HCT116 (cell line): ENCODE results near the gene TNFRSF8. TPM values are rescaled to one million over a fixed set of nuclear protein-coding genes. Genes with fewer than 3 reads are reported as not detected.

Experiments
- ATAC-seq: fragments of 200-7000 bp; cut with Tn5 transposase; 2 replicates; pipeline ENCODE4 v1.9.1; 2020; ENCODE audit warnings: mild to moderate bottlenecking, moderate library complexity
- BruUV-seq: library from RNA; stranded (reverse); fragments of 400-500 nt; replicated peaks from 2 replicates; lab custom pipeline; 2021; lab: Mats Ljungman, UMichigan
- CTCF ChIA-PET: fragments of 300-600 bp; sonication (Branson Sonifier 250); formaldehyde crosslinking; loops from one replicate; lab custom pipeline; 2021; ENCODE audit warnings: antibody characterized with exemption; lab: Charles Lee
- POLR2A ChIA-PET: fragments of 300-600, 350-600 bp; sonication (Branson Sonifier 250); formaldehyde crosslinking; loops from one replicate; lab custom pipeline; 2021; ENCODE audit warnings: antibody characterized with exemption; lab: Charles Lee
- RAD21 ChIA-PET, 2 experiments: fragments of 300-600 bp; sonication (Branson Sonifier 250); formaldehyde crosslinking; loops; one replicate each; lab custom pipeline; 2023; ENCODE audit warnings: low total read pairs in 2 of 2; ENCODE audit not compliant: uncharacterized antibody in 2 of 2, unreplicated experiment in 2 of 2, low non-redundant PET in 1 of 2; lab: Charles Lee
- DNase-seq: peaks from one replicate; pipeline ENCODE4 v3.0.0-alpha.2; 2010; ENCODE audit warnings: low read depth, low spot score
- H2AFZ ChIP-seq: fragments of 200-600 bp; shearing (Covaris generic), sonication (generic); 2 replicates; pipeline ENCODE4 v1.6.1; 2017; ENCODE audit warnings: low read depth, mixed run types, mixed read lengths, antibody characterized with exemption, low read length; ENCODE audit not compliant: poor library complexity, severe bottlenecking
- H3K27ac ChIP-seq: 2 replicates; pipeline ENCODE4 v1.5.1; 2012; ENCODE audit warnings: low read depth, low read length
- H3K27me3 ChIP-seq: fragments of 200-600 bp; sonication (generic); 2 replicates; pipeline ENCODE4 v1.6.1; 2016; ENCODE audit warnings: mixed run types, low read length, mixed read lengths; ENCODE audit not compliant: insufficient read depth
- H3K36me3 ChIP-seq, 2 experiments: fragments of 200-500 bp in 1 of 2; fragments of 200-600 bp in 1 of 2; sonication (Bioruptor generic) in 1 of 2; sonication (generic) in 1 of 2; 2 replicates each; pipeline versions ENCODE4 v1.5.1 to v1.6.1; 2014 to 2016; ENCODE audit warnings: low read length in 2 of 2, inconsistent platforms in 1 of 2, mixed read lengths in 1 of 2, mixed run types in 1 of 2; ENCODE audit not compliant: insufficient read depth in 2 of 2, control insufficient read depth in 1 of 2
- H3K4me1 ChIP-seq, 2 experiments: fragments of 200-600 bp in 1 of 2; sonication (generic) in 1 of 2; 2 replicates each; pipeline versions ENCODE4 v1.5.1 to v1.6.1; 2012 to 2017; ENCODE audit warnings: low read length in 2 of 2, inconsistent platforms in 1 of 2, mild to moderate bottlenecking in 1 of 2, mixed read lengths in 1 of 2, mixed run types in 1 of 2, moderate library complexity in 1 of 2; ENCODE audit not compliant: insufficient read depth in 2 of 2, control insufficient read depth in 1 of 2
- H3K4me2 ChIP-seq: fragments of 200-600 bp; sonication (generic); 2 replicates; pipeline ENCODE4 v1.6.1; 2017; ENCODE audit warnings: mixed run types, low read length, mixed read lengths
- H3K4me3 ChIP-seq, 2 experiments: fragments of 200-600 bp in 1 of 2; sonication (generic) in 1 of 2; replicated peaks in 1 of 2; 2 replicates each; pipeline ENCODE4 v1.5.1; 2011 to 2016; ENCODE audit warnings: low read length in 2 of 2, control low read depth in 1 of 2, low read depth in 1 of 2, mild to moderate bottlenecking in 1 of 2, mixed read lengths in 1 of 2, mixed run types in 1 of 2
- H3K79me2 ChIP-seq: fragments of 200-600 bp; sonication (generic); 2 replicates; pipeline ENCODE4 v1.6.1; 2017; ENCODE audit warnings: mild to moderate bottlenecking, mixed run types, low read length, moderate library complexity, mixed read lengths; ENCODE audit not compliant: insufficient read depth
- H3K9ac ChIP-seq: fragments of 200-600 bp; sonication (generic); 2 replicates; pipeline ENCODE4 v1.6.1; 2016; ENCODE audit warnings: low read length, mixed read lengths
- H3K9me2 ChIP-seq: fragments of 200-600 bp; sonication (generic), shearing (Covaris generic); 2 replicates; pipeline ENCODE4 v1.6.1; 2017; ENCODE audit warnings: mixed run types, mild to moderate bottlenecking, moderate library complexity; ENCODE audit not compliant: insufficient read depth
- H3K9me3 ChIP-seq, 2 experiments: fragments of 200-500 bp in 1 of 2; fragments of 200-600 bp in 1 of 2; sonication (Bioruptor generic) in 1 of 2; sonication (generic) in 1 of 2; 2 replicates each; pipeline ENCODE4 v1.6.1; 2014 to 2017; ENCODE audit warnings: low read length in 2 of 2, mixed read lengths in 2 of 2, inconsistent platforms in 1 of 2, low read depth in 1 of 2, mild to moderate bottlenecking in 1 of 2, mixed run types in 1 of 2, moderate library complexity in 1 of 2; ENCODE audit not compliant: control insufficient read depth in 1 of 2, insufficient read depth in 1 of 2
- H4K20me1 ChIP-seq: fragments of 200-600 bp; sonication (generic), shearing (Covaris generic); 2 replicates; pipeline ENCODE4 v1.6.1; 2017; ENCODE audit warnings: mixed run types, mild to moderate bottlenecking, moderate library complexity; ENCODE audit not compliant: insufficient read depth
- CBX3 ChIP-seq: IDR thresholded peaks from 2 replicates; pipeline ENCODE4 v1.6.1; 2012; ENCODE audit warnings: low read depth
- CEBPB ChIP-seq: IDR thresholded peaks from 2 replicates; pipeline ENCODE4 v1.6.1; 2012; ENCODE audit warnings: low read depth
- EGR1 ChIP-seq: IDR thresholded peaks from 2 replicates; pipeline ENCODE4 v1.6.1; 2012; ENCODE audit warnings: low read depth
- EZH2 ChIP-seq: fragments of 200-600 bp; sonication (generic); IDR thresholded peaks from 2 replicates; pipeline ENCODE4 v1.6.1; 2017; ENCODE audit warnings: antibody characterized with exemption, mixed run types
- JUND ChIP-seq: IDR thresholded peaks from 2 replicates; pipeline ENCODE4 v1.6.1; 2012
- POLR2A ChIP-seq: IDR thresholded peaks from 2 replicates; pipeline ENCODE4 v1.7.0; 2011; ENCODE audit warnings: borderline replicate concordance; ENCODE audit not compliant: insufficient read depth, insufficient read length; ENCODE audit errors: extremely low read depth
- SRF ChIP-seq: IDR thresholded peaks from 2 replicates; pipeline ENCODE4 v1.6.1; 2012; ENCODE audit warnings: low read depth
- TCF7L2 ChIP-seq: IDR thresholded peaks from 2 replicates; pipeline ENCODE4 v1.7.0; 2011; ENCODE audit warnings: borderline replicate concordance, inconsistent platforms; ENCODE audit not compliant: insufficient read depth, insufficient read length; ENCODE audit errors: extremely low read depth
- ZFX ChIP-seq: fragments of 450-650 bp; IDR thresholded peaks from 2 replicates; pipeline ENCODE4 v1.6.1; 2017
- ZNF274 ChIP-seq: fragments of 200-500 bp; sonication (Bioruptor generic); IDR thresholded peaks from 2 replicates; pipeline ENCODE4 v1.6.1; 2014; ENCODE audit warnings: mild to moderate bottlenecking, low read depth, low read length, inconsistent platforms
- intact Hi-C: fragments of 100-400 bp; cut with micrococcal nuclease; formaldehyde crosslinking; loops from 2 replicates; pipeline ENCODE4 v1.10.0; 2022
- total RNA-seq: library from RNA; stranded (reverse); gene quantifications from one replicate; pipeline ENCODE4 v1.2.1, GENCODE V29; 2021; ENCODE audit not compliant: unreplicated experiment
- TF ChIP-seq, protein P1 (sequence below): IDR thresholded peaks from 2 replicates; pipeline ENCODE4 v1.6.1; 2012; ENCODE audit warnings: low read depth
- TF ChIP-seq, protein P2 (sequence below): IDR thresholded peaks from 2 replicates; pipeline ENCODE4 v1.6.1; 2012
- TF ChIP-seq, protein P3 (sequence below): IDR thresholded peaks from 2 replicates; pipeline ENCODE4 v1.6.1; 2011; ENCODE audit warnings: mild to moderate bottlenecking, low read length, moderate library complexity; ENCODE audit not compliant: insufficient replicate concordance; ENCODE audit errors: extremely low read depth

Gene TNFRSF8
- total RNA-seq, 1 experiment from 2014 or later: 0.17 TPM

DNA sequence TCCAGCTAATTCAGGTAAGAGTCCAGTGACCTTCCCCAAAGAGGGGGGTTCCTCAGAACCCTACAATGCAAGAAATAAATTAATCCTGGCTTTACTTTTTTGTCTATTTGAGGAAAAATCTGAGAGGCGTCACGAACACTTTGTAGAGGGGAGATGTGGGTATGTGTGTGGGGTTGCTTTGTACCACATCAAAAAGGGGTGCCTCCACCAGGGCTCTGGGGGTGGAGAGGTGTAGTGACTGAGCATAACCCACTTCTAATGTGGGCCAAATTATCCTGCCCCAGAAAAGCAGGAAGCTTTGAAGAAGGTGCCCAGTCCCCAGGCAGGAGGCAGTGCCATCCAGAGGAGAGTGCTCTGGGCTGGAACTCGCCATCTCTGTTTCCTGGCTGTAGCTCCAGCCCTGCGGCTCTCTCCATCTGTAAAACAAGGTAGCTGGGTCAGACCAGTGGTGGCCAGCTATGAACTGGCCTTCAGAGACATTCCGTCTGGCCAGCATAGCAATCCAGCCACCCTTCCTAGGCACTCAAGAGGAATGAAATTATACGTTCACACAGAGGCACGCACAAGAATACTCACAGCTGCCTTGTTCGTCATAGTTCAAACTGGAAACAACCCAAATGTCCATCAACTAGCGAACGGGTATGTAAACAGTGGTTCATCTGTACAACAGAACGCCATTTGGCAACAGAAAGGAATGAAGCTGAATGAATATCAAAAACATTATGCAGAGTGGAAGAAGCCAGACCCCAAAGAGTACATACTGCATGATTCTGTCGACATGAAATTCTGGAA is 58.3 kb downstream of the TNFRSF8 start (continued):
- TF ChIP-seq, protein P1, sequence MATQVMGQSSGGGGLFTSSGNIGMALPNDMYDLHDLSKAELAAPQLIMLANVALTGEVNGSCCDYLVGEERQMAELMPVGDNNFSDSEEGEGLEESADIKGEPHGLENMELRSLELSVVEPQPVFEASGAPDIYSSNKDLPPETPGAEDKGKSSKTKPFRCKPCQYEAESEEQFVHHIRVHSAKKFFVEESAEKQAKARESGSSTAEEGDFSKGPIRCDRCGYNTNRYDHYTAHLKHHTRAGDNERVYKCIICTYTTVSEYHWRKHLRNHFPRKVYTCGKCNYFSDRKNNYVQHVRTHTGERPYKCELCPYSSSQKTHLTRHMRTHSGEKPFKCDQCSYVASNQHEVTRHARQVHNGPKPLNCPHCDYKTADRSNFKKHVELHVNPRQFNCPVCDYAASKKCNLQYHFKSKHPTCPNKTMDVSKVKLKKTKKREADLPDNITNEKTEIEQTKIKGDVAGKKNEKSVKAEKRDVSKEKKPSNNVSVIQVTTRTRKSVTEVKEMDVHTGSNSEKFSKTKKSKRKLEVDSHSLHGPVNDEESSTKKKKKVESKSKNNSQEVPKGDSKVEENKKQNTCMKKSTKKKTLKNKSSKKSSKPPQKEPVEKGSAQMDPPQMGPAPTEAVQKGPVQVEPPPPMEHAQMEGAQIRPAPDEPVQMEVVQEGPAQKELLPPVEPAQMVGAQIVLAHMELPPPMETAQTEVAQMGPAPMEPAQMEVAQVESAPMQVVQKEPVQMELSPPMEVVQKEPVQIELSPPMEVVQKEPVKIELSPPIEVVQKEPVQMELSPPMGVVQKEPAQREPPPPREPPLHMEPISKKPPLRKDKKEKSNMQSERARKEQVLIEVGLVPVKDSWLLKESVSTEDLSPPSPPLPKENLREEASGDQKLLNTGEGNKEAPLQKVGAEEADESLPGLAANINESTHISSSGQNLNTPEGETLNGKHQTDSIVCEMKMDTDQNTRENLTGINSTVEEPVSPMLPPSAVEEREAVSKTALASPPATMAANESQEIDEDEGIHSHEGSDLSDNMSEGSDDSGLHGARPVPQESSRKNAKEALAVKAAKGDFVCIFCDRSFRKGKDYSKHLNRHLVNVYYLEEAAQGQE: no peak
- no peak for TF ChIP-seq EZH2
- TF ChIP-seq JUND: no peak
- TF ChIP-seq CEBPB: no peak

DNA sequence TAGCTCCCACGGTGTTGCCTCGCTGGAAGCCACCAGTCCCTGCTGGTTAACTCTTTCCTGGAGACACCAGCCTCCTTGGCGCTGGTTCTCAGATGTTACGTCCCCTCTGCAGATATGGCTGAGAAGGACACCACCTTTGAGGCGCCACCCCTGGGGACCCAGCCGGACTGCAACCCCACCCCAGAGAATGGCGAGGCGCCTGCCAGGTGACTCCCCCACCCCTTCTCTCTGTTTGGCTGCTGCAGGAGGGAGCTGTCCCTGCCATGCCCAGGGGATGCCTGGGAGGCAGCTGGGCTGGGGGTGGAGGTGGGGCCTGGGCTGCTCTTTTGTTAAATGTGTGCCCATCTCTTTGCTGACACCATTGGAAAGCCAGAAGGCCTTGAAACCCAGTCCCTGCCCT is 60.1 kb downstream of the TNFRSF8 start:
- H3K4me3 ChIP-seq: no peak overlapping the region
- no peaks in the 10 kb centered on the region for H3K79me2 ChIP-seq
- H3K9me3 ChIP-seq: no peaks in the 10 kb centered on the region
- no peak overlapping the region for H3K4me2 ChIP-seq
- DNase-seq (no peak), ATAC-seq (no peak)
- no peaks in the 10 kb centered on the region for H3K36me3 ChIP-seq
- H3K27ac ChIP-seq: no peak overlapping the region
- H3K4me1 ChIP-seq: peaks cover 0 to 4% of the 10 kb centered on the region in 2 experiments; a peak in 1 of 4 replicates
- H3K9me2 ChIP-seq: no peaks in the 10 kb centered on the region
- H3K27me3 ChIP-seq: no peaks in the 10 kb centered on the region
- RAD21 ChIA-PET: interaction anchor here in 1 of 2 experiments (2.6 kb wide), 1 partner anchor 73 kb away, joined by 7 read pairs; no protein-coding TSS in a partner anchor
- no TSS peak for BruUV-seq
- TF ChIP-seq CEBPB (no peak), EGR1 (no peak), CBX3 (no peak), SRF (no peak), ZFX (no peak), ZNF274 (no peak), POLR2A (no peak), TCF7L2 (no peak)
- TF ChIP-seq, protein P1: no peak
- TF ChIP-seq, protein P2, sequence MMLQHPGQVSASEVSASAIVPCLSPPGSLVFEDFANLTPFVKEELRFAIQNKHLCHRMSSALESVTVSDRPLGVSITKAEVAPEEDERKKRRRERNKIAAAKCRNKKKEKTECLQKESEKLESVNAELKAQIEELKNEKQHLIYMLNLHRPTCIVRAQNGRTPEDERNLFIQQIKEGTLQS: no peak
- TF ChIP-seq, protein P3, sequence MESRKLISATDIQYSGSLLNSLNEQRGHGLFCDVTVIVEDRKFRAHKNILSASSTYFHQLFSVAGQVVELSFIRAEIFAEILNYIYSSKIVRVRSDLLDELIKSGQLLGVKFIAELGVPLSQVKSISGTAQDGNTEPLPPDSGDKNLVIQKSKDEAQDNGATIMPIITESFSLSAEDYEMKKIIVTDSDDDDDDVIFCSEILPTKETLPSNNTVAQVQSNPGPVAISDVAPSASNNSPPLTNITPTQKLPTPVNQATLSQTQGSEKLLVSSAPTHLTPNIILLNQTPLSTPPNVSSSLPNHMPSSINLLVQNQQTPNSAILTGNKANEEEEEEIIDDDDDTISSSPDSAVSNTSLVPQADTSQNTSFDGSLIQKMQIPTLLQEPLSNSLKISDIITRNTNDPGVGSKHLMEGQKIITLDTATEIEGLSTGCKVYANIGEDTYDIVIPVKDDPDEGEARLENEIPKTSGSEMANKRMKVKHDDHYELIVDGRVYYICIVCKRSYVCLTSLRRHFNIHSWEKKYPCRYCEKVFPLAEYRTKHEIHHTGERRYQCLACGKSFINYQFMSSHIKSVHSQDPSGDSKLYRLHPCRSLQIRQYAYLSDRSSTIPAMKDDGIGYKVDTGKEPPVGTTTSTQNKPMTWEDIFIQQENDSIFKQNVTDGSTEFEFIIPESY: no peak
- TF ChIP-seq, all 23 proteins: peak for 0
- Histone ChIP-seq H3K9ac (no peak overlapping the region), H4K20me1 (no peaks in the 10 kb centered on the region), H2AFZ (no peak overlapping the region)
- intact Hi-C loops: loop anchor here (10.0 kb wide), 1 partner anchor 532 kb away; no protein-coding TSS in a partner anchor
- POLR2A ChIA-PET: no interaction called here
- CTCF ChIA-PET: interaction anchor here (2.9 to 5.4 kb wide), 2 partner anchors 55 to 87 kb away, joined by 13 to 63 read pairs; no protein-coding TSS in a partner anchor
